GM12892 (cell line): ENCODE results near the gene KCNAB1.

Source experiments
- POLR2A ChIP-seq: IDR thresholded peaks from 2 replicates; pipeline ENCODE4 v1.6.1; 2011; ENCODE audit warnings: low read depth, low read length, control low read depth
- POLR2AphosphoS5 ChIP-seq: IDR thresholded peaks from 2 replicates; pipeline ENCODE4 v1.6.1; 2011; ENCODE audit warnings: low read depth, low read length, control low read depth

- no peak for TF ChIP-seq POLR2AphosphoS5
- TF ChIP-seq POLR2A = no peak
Observed at GRCh38 chr3:156349111-156349510, 228.7 kb downstream of the KCNAB1 start.
